Measurements from ENCODE around the gene CAMK2B.
A peak's percentile ranks its signal among the peaks of the same experiment; 100 is the strongest.

Gene CAMK2B

DNA sequence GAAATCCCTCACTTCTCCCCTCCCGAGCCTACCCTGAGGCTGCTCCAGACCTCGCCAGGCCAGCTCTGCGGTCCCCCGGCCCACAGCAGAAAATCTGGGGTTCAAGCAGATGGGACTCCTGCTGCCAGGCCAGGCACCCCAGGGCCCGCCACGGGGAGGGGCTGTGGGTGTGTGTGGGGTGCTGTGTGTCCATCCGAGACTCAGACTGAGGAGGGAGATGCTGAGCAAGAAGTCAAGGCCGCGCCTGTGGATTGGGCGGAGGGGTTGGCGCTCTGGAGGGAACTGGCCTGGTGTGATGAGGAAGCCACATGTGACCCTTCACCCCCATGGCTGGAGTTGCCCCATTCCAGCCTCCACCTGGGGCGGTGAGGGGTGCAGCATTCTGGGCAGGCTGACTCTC is 73.5 kb downstream of the CAMK2B start:
- no peak for DNase-seq

DNA sequence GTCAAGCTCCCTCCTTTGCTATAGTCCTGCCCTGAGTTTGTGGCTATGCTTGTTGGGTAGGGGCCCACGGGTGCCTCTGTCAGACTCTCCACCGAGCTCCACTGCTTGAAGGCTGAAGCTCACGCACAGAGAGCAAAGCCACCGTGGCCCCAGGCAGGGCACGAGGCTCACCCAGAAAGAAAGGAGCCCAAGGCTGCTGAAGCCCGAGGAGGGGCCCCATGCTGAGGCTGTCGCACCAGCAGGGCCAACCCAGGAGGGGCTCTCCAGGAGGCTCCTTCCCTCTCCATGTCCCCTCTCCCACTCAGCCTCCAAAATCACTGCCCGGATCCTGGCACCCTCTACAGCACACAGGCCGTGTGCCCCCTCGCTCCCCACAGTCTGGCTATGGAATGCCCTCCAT is 74.1 kb downstream of the CAMK2B start:
- DNase-seq, result no peak

DNA sequence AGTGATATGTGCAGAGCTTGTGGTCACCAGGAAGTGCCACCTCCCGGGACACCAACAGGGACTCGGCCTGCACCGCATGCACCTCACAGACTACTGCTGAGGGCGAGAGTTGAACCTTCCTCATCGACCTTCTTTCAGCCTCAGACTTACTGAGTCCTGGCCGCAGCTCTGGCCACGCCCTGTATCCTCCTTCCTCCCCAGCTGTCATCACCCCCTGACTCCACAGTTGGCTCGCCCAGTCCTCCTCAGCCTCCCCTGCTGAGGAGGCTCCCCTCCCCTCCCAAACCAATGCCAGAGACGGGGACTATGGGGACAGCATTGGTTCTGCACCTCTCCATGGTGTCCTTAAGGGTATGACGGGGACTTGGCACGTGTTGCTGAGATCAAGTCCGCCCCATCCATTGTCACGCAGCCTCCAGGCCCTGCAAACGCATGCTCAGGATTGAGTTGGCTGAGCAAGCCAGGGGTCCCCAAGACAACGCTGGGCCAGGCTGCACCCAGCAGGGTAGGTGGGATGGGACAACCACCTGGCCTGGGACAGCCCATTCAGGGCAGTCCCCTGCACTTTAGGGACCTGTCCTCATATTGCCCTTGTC is 75.7 kb downstream of the CAMK2B start:
- no peak for DNase-seq

DNA sequence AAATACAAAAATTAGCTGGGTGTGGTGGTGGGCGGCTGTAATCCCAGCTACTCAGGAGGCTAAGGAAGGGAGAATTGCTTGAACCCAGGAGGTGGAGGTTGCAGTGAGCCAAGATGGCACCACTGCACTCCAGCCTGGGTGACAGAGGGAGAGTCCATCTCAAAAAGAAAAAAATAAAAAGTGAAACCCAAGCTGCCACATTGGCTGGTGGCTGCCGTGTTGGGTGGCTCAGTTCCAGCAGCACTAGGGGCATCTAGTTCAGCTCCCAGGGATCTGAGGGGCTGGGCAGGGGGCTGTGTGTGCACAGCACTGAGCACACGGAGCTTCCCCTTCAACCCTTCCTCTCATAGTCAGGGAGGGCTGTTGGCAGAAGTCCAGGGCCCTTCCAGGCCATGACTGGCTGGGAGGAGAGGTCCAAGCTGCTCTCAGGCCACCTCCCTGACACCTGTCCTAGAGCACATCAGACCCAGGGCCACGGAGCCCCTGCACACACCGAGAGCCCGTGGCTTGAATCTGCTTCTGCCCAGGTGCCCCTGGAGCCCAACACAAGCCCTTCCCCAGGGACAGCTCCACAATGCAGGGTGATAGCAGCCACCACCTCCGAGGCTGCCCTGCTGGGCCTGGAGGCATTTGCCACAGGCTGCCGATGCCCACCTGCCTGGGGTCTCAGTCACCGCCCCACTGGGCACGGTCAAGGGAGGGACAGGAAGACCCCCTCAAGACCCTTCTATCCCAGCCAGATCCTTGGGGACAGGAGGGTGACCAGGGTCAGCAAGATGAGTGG is 77.3 kb downstream of the CAMK2B start:
- no peak for DNase-seq

DNA sequence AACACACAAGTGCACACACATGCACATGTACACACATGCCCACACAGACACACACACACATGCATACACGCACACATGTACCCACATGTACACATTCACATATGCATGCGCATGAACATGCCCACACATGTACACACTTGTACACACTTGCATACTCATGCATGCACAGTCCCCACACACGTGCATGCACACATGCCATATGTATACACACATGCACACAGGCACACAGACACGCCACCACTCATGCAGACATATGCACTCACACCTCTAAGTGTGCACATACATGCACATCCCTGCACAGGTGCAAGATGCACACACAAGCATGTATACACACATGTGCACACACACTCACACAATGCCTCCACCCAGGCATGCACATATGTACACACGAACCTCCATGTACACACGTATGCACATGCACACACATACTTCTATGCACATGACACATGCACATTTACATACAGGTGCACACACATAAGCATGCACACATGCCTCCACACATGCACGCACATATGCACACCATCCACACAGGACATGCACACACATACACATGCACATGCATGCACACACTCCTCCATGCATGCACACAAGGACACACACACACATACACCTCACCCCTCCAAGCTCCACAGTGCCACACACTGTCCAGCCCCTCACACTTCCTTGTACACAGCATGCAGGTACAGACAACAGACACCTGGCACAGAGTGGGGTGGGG is 78.8 kb downstream of the CAMK2B start:
- DNase-seq, result no peak

DNA sequence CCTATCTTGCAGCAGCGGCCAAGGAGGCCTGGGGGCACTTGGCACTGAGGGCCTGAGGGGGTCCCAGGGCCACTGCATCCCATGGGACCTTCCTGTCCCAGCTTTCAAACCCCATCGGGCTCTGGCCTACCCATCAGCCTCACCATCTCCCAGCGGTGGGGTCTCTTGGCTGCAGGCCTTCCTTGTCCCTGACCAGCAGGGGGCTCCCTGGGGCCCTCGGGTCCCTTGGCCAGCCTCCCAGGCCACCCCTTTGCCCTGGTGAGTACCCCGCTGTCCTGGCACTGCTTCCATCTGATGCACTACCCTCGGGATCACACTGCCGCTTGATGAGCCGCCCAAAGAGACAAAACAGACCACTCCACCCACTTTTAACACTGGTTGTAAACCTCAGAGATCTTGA is 81.1 kb downstream of the CAMK2B start:
- DNase-seq, result peak; percentile 22

DNA sequence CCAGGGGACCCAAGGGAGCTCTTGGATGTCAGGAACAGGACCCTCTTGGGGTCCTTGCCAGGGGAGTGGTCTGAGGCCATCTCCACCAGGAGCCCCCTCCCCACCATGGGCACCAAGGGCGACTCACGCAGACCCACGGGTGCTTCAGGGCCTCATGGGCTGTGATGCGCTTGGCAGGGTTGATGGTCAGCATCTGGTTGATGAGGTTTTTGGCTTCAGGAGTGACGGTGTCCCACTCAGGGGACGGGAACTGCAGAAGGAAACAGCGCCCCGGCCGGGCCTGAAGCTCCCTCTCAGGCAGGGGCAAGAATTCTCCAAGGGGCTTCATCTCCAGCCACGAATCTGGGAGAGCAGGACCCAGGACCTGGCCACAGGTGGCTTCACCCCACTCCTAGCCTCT is 83.3 kb downstream of the CAMK2B start:
- no peak for DNase-seq

DNA sequence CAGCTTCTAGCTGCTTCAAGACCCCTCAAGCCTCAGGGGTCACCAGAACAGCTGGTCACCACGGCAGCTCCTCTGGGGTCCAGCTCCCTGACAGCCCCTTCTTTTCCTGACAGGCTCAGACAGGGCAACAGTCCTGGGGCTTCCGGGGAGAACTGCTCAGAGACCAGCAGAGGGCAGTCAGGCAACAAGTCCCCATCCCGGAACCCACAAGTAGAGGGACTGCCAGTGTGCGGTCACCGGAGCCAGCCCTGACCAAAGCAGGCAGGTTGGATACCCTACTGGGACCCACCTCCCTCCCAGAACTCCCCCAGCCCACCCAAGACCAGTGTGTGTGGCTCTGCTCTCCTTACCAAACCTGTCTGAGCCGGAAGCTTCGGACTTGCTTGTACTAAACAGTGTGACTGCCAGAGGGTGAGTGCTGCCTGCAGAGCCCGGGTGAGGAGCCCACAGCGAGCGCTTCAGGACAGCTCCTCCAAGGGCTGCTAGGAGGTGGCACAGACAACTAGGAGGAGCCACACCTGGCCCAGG is 84.3 kb downstream of the CAMK2B start:
- peak; percentile 66 for DNase-seq

DNA sequence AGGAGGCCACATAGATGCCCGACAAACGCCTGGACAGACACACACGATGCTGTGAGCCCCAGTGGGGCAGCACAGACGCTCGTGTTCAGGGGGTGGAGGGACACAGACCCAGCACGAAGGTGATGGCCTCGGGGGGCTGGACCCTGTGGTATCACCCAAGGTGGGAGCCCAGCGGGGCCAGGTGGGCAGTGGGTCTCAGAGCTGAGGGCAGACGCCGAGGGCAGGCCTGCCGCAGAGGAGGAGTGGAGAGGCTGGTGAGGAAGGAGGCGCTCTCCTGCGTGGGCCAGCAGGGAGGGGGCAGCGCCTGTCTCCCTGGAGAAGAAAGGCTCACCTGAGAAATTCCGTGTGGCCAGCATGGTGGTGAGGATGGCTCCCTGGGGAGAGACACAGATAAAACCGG is 85.0 kb downstream of the CAMK2B start:
- no peak for DNase-seq

DNA sequence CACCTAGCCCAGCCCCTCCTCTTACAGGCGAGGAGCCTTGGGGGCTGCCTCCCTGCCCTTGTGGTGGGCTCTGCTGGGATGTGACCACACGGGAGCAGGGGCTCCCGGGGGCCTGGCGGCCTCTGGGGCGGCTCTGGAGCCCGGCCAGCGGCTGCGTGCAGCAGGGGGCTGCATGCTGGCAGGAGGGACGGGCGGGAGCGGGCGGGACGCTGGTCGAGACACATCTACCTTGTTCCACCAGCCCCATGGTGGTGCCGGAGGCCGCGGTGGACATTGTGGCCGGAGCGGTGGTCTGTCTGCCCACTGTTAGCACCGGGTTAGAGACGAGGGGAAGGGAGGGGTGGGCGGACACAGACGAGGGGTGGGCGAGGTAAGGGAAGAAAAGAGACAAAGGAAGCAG is 86.0 kb downstream of the CAMK2B start:
- no peak for DNase-seq

DNA sequence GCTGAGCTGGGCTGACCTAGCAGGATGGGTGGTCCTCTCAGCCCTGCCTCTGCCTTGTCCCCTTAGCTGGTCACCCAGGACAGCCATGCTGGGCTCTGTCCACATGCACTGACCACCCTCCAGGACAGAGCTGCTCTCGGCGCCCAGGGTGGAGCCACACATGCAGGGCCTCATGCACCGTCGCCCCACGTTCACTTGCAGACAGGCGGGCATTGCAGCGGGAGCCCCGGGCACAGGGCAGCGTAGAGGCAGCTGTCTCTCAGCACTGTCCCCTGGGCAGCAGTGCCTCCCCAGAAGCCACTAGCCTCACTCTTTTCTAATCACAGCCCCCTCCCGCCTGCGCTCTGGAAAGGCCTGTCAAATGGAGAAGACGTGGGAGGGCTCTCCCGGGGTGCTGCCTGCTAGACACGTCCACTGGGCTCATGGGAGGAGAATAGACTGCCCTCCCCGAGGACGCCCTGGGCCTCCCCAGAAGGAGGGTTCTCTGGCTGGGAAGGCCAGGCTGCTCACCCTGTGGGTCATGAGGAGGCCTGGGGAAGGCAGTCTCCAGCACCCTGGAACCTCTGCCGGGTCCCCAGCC is 87.2 kb downstream of the CAMK2B start:
- no peak for DNase-seq

DNA sequence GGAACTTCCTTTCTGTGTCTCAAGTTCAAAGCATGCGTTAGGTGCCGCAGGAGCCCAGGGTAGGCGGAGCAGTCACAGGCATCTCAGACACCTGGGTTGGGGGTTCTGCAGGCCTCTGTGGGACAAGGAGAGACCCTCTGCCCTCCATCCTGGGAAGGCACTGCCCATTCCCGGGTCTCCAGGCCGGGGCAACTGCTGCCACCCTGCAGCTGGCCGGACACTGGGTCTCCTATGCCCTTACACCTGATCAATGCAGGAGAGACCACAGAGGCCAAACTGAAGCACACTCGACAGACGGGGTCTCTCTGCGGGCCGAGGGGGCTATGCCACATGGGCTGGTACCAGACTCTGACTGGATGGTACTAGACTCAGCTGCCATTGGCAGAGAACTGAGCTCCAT is 87.7 kb downstream of the CAMK2B start:
- no peak for DNase-seq

DNA sequence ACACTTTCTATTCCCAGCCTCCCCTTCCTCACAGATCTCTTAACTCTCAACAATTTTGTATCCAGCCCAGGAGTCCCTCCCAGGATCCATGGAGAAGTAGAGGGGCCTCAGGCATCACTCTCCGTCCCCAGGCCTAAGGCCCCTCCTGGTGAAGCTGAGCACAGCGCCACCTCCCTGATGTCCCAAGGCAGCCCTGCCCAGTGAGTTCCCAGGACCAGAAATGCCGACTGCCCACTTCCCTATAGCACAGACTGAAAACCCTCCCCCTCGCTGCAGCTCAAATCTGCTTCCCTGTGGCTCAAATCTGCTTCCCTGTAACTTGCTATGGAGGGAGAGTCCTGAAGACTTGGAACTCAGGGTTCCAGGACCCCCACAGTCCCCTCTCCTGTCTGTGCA is 89.1 kb downstream of the CAMK2B start:
- DNase-seq, result no peak

DNA sequence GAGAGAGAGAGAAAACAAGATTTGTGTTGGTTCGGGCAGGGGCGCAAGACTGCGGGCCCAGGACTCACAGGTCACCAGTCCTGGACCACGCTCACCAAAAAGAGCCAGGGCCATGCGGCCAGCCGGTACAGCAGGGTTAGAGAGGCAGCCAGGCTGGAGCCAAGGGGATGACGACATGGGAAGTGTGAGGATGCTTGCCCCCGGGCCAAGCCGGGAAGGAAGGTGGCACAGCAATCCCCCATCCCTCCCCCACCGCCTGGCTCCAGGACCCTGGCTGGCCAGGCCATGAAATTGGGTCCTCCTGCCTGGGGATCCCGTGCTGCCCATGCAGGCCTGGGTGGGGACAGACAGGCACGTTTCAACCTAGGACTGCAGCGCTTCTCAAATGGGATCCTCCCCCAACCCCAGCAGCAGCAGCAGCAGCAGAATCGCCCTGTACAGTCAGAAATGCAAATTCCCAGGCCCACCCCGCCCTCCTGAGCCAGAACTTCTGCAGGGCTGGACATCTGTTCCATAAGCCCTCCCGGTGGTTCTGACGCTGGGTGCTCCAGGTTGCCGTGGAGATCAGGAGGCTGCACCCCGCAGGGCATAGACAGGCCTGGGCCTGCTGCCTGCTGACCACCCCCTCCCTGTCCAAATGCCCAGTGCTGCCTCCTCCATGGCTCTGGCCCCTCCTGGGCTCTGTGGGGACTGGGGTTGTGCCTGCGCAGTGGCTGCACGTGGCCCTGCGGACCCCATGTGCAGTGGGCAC is 89.6 kb downstream of the CAMK2B start:
- DNase-seq, result no peak

DNA sequence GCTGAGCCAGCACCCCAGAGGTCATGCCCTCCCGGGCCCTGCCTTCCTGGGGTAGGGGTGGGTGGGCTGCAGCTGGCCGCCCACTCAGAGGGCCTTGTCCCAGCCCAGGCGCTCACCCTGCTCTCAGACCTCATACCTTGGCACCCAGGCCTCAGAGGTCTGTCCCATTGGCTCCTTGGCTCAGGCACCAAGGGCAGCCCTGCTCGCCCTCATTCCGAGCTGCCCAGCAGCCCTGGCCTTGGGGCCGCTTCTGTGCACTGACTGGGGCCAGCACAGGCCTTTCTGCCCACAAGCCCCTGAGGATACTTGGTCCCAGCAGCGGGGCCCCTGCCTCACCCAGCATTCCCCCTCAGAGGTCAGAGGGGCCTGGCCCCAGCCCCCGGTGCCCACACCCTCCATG is 90.3 kb downstream of the CAMK2B start:
- no peak for DNase-seq

DNA sequence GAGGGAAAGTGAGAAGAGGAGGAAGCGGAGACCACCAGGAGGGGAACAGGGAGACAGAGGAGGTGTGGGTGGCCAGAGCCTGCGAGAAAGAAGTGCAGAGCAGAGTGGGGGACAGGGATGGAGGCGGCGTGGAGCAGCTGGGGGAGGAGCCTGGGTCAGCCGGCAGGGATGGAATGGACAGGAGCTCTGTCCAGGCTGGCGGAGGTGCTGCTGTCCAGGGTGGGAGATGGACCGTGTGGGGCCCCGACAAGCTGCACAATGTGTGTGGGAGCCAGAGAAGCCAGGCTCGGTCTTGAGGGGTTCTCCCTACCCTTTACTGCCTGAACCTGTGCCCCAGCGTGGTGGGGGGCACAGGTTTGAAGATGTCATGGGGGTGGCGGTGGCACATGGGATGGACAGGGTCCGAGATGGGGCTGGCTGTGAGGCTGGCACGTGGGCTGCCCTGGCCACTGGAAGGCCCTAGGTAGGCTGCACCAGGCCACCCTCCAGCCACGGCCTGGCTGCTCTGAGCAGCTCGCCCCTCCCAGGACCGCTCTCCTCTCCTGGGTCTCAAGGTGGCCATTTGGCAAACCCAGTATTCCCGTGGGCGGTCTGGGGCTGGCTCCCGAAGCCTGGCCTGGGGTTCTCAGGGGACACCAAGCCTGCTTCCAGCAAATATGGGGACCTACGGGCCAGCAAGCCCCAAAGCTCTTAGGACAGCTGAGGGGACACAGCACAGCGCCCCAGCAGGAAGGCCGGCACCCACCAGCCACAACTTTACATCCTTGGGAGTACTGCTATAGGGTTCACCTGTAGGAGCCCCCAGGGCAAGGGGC is 92.3 kb downstream of the CAMK2B start:
- no peak for DNase-seq

DNA sequence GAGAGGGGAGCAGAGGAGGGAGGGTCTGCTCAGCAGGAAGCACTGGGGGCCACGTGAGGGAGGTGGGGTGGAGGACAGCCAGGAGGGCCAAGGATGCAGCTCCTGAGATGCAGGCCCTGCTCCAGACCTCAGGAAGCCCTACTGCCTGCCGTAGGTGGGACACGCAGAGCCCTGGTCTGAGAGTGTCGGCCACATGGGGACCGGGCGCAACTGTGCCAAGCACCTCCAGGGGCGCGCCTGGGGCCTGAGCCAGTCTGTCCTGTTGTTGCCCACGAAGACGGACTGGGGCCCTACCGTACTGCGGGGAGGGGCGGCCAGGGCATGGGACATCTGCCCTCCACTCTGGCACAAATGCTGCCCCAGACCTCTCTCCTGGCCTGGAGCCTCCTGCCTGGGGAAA is 93.0 kb downstream of the CAMK2B start:
- DNase-seq, result no peak

DNA sequence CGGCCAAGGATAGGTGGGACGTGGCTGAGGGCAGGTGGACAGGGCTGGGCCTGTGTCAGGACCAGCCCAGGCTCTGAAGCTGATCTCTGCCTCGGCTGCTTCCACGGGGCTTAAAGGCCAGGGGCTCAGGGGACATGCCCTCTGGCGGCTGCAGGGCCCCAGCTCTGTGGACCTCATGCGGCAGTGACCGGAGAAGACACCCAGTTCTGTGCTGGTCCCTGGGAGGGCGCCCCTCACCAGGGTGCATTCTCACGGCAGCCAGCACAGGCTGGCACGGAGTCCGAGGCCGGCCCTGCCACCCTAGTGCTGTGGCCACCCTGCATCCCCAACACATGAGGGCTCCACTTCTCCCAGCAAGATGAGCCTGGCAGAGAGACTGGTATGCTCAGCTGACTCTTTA is 94.3 kb downstream of the CAMK2B start:
- no peak for DNase-seq

DNA sequence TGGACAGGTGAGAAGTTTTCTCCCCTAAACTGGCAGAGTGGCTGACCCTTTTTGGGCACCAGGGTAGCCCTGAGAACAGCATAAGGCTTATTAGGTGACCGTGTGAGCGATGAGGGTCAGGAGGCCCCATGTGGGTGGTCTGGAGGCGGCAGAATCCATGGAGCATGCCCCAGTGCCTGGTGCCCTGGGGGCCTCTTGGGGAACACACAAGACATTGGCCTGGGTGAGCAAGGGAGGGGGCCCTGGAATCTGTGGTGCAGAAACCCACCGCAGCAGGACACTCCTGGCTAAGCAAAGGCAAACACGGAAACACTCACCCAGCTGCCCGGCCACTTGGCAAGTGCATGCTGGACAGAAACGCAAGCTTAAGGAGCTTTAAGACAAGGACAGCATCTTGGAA is 95.1 kb downstream of the CAMK2B start:
- DNase-seq, result no peak

DNA sequence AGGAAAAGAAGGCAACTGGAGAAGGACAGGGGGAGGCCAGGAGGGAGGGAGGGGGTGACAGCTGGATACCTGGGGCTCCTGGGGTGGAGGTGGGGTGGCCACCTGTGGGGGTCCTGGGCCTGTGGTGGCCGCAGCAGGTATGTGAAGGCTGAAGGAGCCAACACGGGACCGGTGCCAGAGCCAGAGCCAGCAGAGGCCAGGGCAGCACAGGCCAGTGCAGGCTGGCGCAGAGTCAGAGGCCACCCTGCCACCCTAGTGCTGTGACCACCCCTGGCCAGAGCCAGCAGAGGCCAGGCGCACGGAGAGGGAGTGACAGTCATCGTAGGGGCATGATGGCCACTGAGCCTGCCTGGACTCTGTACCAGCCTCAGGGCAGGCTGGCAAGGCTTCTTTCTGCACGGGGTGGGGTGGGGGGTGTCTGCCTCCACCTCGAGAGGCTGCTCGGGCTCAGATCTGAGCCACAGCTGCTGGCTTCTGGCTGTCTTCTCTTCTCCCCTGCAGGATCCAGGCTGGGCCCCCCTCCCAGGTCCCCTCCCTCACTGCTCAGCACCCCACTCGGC is 95.8 kb downstream of the CAMK2B start:
- no peak for DNase-seq

DNA sequence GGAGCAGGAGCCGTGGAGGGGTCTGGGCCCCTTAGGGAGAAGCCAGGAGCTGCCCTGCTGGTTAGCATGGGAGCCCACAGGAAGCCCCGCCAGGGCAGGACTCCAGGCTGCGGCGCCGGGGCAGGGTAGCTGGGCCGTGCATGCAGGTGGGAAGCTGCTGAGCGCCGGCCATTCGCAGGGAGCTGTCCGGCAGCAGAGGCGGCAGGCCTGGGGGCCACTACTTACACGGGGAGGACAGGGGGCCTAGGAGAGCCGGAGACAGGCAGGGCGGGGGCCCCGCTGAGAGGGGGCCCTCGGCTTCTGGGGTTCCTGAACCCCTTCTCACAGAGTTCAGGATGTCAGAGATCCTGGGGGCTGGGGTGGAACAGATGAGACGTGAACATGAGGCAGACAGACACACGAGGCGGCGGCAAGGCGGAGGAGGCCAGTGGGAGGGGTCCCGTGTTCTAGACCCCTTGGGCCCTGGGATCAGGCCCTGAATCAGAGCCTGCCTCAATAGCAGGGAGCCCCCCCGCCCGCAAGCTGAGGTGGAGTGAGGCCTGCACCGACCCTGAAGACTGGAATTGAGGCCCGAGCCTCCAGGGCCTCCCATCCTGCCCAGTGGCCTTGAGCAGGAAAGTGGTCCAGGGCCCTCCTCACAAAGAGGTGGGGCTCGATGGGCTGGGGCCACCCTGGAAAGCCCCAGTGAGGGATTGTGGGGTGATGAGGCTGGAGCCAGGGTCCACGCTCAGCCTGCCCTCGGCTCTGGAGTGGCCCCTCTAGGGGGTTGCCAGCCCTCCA is 96.6 kb downstream of the CAMK2B start:
- DNase-seq, result no peak

Data from CD4-positive, alpha-beta T cell treated with Interleukin-21 for 1 hour (primary cell).